Measurements from ENCODE around the gene CMTM3. TPM values are rescaled to one million over a fixed set of nuclear protein-coding genes. Genes with fewer than 3 reads are reported as not detected.

CMTM3 gene
- total and polyA plus RNA-seq, 5 donors from 2014 or later = 83.1 to 127 (median 123) TPM

GRCh38 chr16:66612422-66612821 is 7.9 kb downstream of the CMTM3 start:
- Histone ChIP-seq H3K27ac (ENCODE audit: insufficient read depth, low read length, poor library complexity, severe bottlenecking) (no peak overlapping the region), H3K36me3 (ENCODE audit: control insufficient read depth, insufficient read depth, low read length) (peaks cover 57% of the 10 kb centered on the region), H3K4me1 (ENCODE audit: control insufficient read depth, insufficient read depth, low read length, poor library complexity, severe bottlenecking) (peaks cover 15% of the 10 kb centered on the region), H3K9me3 (ENCODE audit: control insufficient read depth in 2 of 2, low read length in 2 of 2) (no peaks in the 10 kb centered on the region), H3K4me3 (ENCODE audit: low read depth, low read length) (no peak overlapping the region), H3K27me3 (ENCODE audit: control insufficient read depth, insufficient read depth, low read length) (no peaks in the 10 kb centered on the region)
- no peak for DNase-seq
- ATAC-seq (ENCODE audit: low read depth in 2 of 2) = no peak
- Mint-ChIP-seq H3K4me3 (no peak overlapping the region), H3K36me3 (peaks cover 3% of the 10 kb centered on the region), H3K4me1 (peaks cover 5 to 15% (median 9%) of the 10 kb centered on the region in 4 donors), H3K27me3 (no peaks in the 10 kb centered on the region), H3K9me3 (no peaks in the 10 kb centered on the region), H3K27ac (no peak overlapping the region)

- H3K36me3 ChIP-seq (ENCODE audit: control insufficient read depth, insufficient read depth, low read length) = peaks cover 51% of the 10 kb centered on the region
- H3K4me3 Mint-ChIP-seq = no peak overlapping the region
- DNase-seq (no peak), ATAC-seq (ENCODE audit: low read depth in 2 of 2) (no peak)
- H3K4me1 ChIP-seq (ENCODE audit: control insufficient read depth, insufficient read depth, low read length, poor library complexity, severe bottlenecking) = no peaks in the 10 kb centered on the region
- no peak overlapping the region for H3K27ac ChIP-seq (ENCODE audit: insufficient read depth, low read length, poor library complexity, severe bottlenecking)
- H3K36me3 Mint-ChIP-seq = peaks cover 3% of the 10 kb centered on the region
- H3K27me3 Mint-ChIP-seq = no peaks in the 10 kb centered on the region
- no peaks in the 10 kb centered on the region for H3K9me3 ChIP-seq (ENCODE audit: control insufficient read depth in 2 of 2, low read length in 2 of 2)
- H3K4me1 Mint-ChIP-seq = peaks cover 0 to 2% (median 0%) of the 10 kb centered on the region in 4 donors
- no peak overlapping the region for H3K4me3 ChIP-seq (ENCODE audit: low read depth, low read length)
- no peaks in the 10 kb centered on the region for H3K27me3 ChIP-seq (ENCODE audit: control insufficient read depth, insufficient read depth, low read length)
- no peaks in the 10 kb centered on the region for H3K9me3 Mint-ChIP-seq
- H3K27ac Mint-ChIP-seq = peak overlapping the region in 1 of 3 donors; percentile 54
Observed at GRCh38 chr16:66614161-66614802, 9.8 kb downstream of the CMTM3 start.

DNA sequence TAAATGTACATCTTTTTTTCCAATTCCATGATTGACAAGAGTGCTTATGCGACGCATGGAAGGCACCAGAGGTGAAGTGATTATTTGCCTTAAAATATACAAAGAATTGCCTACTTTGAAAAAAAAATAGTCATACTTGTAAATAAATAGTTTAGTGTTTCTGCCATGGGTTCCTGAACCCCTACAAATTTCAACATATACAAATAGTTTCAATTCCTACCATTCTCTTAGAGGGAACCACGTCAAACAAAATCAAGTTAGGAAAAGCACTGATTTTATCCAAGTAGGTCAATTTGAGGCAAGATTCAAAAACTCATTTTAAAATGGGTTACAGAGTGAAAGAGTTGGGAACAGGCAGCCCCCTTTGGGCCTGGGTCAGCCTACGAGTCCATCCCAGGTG is 11.7 kb downstream of the CMTM3 start:
- no peaks in the 10 kb centered on the region for H3K4me1 ChIP-seq (ENCODE audit: control insufficient read depth, insufficient read depth, low read length, poor library complexity, severe bottlenecking)
- DNase-seq (no peak), ATAC-seq (ENCODE audit: low read depth in 2 of 2) (no peak)
- no peaks in the 10 kb centered on the region for H3K27me3 ChIP-seq (ENCODE audit: control insufficient read depth, insufficient read depth, low read length)
- H3K4me3 Mint-ChIP-seq = no peak overlapping the region
- H3K9me3 Mint-ChIP-seq = no peaks in the 10 kb centered on the region
- H3K27me3 Mint-ChIP-seq = no peaks in the 10 kb centered on the region
- H3K4me3 ChIP-seq (ENCODE audit: low read depth, low read length) = no peak overlapping the region
- no peak overlapping the region for H3K27ac ChIP-seq (ENCODE audit: insufficient read depth, low read length, poor library complexity, severe bottlenecking)
- no peak overlapping the region for H3K27ac Mint-ChIP-seq
- H3K9me3 ChIP-seq (ENCODE audit: control insufficient read depth in 2 of 2, low read length in 2 of 2) = no peaks in the 10 kb centered on the region
- peaks cover 3% of the 10 kb centered on the region for H3K36me3 Mint-ChIP-seq
- H3K36me3 ChIP-seq (ENCODE audit: control insufficient read depth, insufficient read depth, low read length) = peaks cover 33% of the 10 kb centered on the region
- H3K4me1 Mint-ChIP-seq = no peaks in the 10 kb centered on the region

DNA sequence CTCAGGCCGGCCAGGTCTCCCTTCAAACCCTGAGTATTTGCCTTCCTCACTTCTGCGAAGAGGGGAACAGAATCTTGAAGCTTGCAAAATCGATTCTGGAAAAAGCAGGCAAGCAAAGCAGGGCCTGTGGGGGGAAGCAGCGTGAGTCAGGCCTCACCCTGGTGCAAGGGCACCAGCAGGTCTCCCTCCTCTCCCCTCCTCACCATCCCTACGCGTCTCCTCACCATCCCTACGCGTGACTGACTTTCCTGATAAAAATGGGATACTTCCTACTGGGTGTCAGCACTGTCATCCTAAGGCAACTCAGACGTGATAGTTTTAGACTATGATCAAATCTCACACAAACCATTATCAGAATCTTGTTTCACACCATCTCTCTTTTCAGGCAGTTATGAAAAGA is 12.1 kb downstream of the CMTM3 start:
- H3K27ac ChIP-seq (ENCODE audit: insufficient read depth, low read length, poor library complexity, severe bottlenecking) = no peak overlapping the region
- Mint-ChIP-seq H3K27me3 (no peaks in the 10 kb centered on the region), H3K36me3 (peaks cover 2% of the 10 kb centered on the region), H3K9me3 (no peaks in the 10 kb centered on the region), H3K27ac (peak overlapping the region in 2 of 3 donors; percentile 1 to 18), H3K4me1 (no peaks in the 10 kb centered on the region), H3K4me3 (no peak overlapping the region)
- no peaks in the 10 kb centered on the region for H3K4me1 ChIP-seq (ENCODE audit: control insufficient read depth, insufficient read depth, low read length, poor library complexity, severe bottlenecking)
- no peak overlapping the region for H3K4me3 ChIP-seq (ENCODE audit: low read depth, low read length)
- H3K9me3 ChIP-seq (ENCODE audit: control insufficient read depth in 2 of 2, low read length in 2 of 2) = no peaks in the 10 kb centered on the region
- H3K27me3 ChIP-seq (ENCODE audit: control insufficient read depth, insufficient read depth, low read length) = no peaks in the 10 kb centered on the region
- no peak for DNase-seq
- no peak for ATAC-seq (ENCODE audit: low read depth in 2 of 2)
- peaks cover 28% of the 10 kb centered on the region for H3K36me3 ChIP-seq (ENCODE audit: control insufficient read depth, insufficient read depth, low read length)

DNA sequence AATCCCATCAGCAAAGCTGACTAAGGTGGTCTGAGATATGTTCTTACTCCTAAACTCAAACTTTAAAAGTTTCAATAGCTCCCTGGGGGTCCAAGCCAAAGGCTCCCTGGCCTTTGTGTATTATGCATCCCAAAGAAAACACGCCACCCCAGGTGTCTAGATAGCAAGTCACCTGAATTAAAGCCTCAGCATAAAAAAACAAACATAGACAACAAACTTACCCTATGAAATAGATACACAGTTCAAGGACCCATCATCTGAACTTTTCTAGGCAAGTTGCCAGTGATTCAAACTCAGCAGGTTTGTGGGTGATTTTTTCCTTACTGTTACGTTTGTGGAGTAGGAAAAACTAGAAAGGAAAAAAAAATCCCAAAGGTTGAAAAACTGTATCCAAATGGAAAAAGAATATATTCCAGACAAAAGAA is 12.5 kb downstream of the CMTM3 start:
- H3K9me3 ChIP-seq (ENCODE audit: control insufficient read depth in 2 of 2, low read length in 2 of 2) = no peaks in the 10 kb centered on the region
- H3K4me1 Mint-ChIP-seq = no peaks in the 10 kb centered on the region
- no peaks in the 10 kb centered on the region for H3K4me1 ChIP-seq (ENCODE audit: control insufficient read depth, insufficient read depth, low read length, poor library complexity, severe bottlenecking)
- H3K4me3 ChIP-seq (ENCODE audit: low read depth, low read length) = no peak overlapping the region
- H3K27ac ChIP-seq (ENCODE audit: insufficient read depth, low read length, poor library complexity, severe bottlenecking) = no peak overlapping the region
- no peaks in the 10 kb centered on the region for H3K27me3 ChIP-seq (ENCODE audit: control insufficient read depth, insufficient read depth, low read length)
- H3K36me3 Mint-ChIP-seq = no peaks in the 10 kb centered on the region
- no peaks in the 10 kb centered on the region for H3K9me3 Mint-ChIP-seq
- ATAC-seq (ENCODE audit: low read depth in 2 of 2) = no peak
- no peak overlapping the region for H3K4me3 Mint-ChIP-seq
- H3K27ac Mint-ChIP-seq = peak overlapping the region in 1 of 3 donors; percentile 18
- H3K27me3 Mint-ChIP-seq = no peaks in the 10 kb centered on the region
- no peak for DNase-seq
- peaks cover 24% of the 10 kb centered on the region for H3K36me3 ChIP-seq (ENCODE audit: control insufficient read depth, insufficient read depth, low read length)

- no peaks in the 10 kb centered on the region for H3K27me3 Mint-ChIP-seq
- Histone ChIP-seq H3K27me3 (ENCODE audit: control insufficient read depth, insufficient read depth, low read length) (no peaks in the 10 kb centered on the region), H3K36me3 (ENCODE audit: control insufficient read depth, insufficient read depth, low read length) (peaks cover 17% of the 10 kb centered on the region), H3K27ac (ENCODE audit: insufficient read depth, low read length, poor library complexity, severe bottlenecking) (no peak overlapping the region), H3K9me3 (ENCODE audit: control insufficient read depth in 2 of 2, low read length in 2 of 2) (no peaks in the 10 kb centered on the region), H3K4me1 (ENCODE audit: control insufficient read depth, insufficient read depth, low read length, poor library complexity, severe bottlenecking) (no peaks in the 10 kb centered on the region), H3K4me3 (ENCODE audit: low read depth, low read length) (no peak overlapping the region)
- H3K9me3 Mint-ChIP-seq = no peaks in the 10 kb centered on the region
- no peaks in the 10 kb centered on the region for H3K4me1 Mint-ChIP-seq
- ATAC-seq (ENCODE audit: low read depth in 2 of 2) = no peak
- no peak overlapping the region for H3K4me3 Mint-ChIP-seq
- H3K36me3 Mint-ChIP-seq = peaks cover 3% of the 10 kb centered on the region
- DNase-seq = no peak
- H3K27ac Mint-ChIP-seq = peak overlapping the region in 2 of 3 donors; percentile 49 to 55
Observed at GRCh38 chr16:66617728-66618127, 13.2 kb downstream of the CMTM3 start.

DNA sequence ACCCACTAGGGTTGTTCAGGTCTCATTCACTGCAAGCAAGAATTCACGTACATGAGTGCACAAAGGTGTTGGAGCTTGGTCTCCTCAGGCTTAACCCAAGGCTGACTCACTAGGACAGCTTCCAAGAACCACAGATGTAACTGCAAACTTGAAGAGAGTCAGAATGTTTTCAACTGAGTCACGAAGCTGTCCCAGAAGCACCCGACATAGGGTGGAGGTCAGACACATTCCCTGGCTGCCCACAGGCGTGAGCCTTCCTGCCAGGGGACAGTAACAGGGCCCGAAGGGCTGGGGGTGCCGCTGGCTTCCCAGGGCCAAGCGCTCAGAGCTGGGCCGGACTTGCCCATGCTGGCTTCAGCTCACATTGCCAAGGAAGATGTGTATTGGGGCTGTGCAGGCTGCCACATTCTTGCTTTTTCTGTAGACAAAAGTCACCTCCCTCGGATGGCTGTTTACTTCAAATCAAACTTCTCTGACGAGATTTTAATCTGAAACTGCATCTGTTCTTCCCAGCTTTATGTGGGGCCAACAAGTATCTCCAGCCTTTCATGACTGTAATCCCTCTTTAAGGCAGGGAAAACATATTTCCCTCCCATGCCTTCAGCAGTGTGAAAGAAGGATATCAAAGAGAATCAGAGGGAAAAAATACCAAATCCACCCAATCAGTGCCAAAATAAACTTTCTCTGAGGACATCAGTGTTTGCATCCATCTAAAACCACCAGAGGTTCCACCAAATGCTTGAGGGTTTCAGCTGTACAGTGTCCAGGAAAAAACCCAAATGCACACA is 14.3 kb downstream of the CMTM3 start:
- Histone ChIP-seq H3K9me3 (ENCODE audit: control insufficient read depth in 2 of 2, low read length in 2 of 2) (no peaks in the 10 kb centered on the region), H3K36me3 (ENCODE audit: control insufficient read depth, insufficient read depth, low read length) (peaks cover 8% of the 10 kb centered on the region), H3K27ac (ENCODE audit: insufficient read depth, low read length, poor library complexity, severe bottlenecking) (no peak overlapping the region), H3K27me3 (ENCODE audit: control insufficient read depth, insufficient read depth, low read length) (no peaks in the 10 kb centered on the region), H3K4me3 (ENCODE audit: low read depth, low read length) (no peak overlapping the region), H3K4me1 (ENCODE audit: control insufficient read depth, insufficient read depth, low read length, poor library complexity, severe bottlenecking) (no peaks in the 10 kb centered on the region)
- no peak for ATAC-seq (ENCODE audit: low read depth in 2 of 2)
- no peak for DNase-seq
- Mint-ChIP-seq H3K4me3 (no peak overlapping the region), H3K27ac (peak overlapping the region in 1 of 3 donors; percentile 49), H3K36me3 (peaks cover 5% of the 10 kb centered on the region), H3K27me3 (no peaks in the 10 kb centered on the region), H3K4me1 (no peaks in the 10 kb centered on the region), H3K9me3 (no peaks in the 10 kb centered on the region)

Data from CD4-positive, CD25-positive, alpha-beta regulatory T cell (primary cell).